Muscle layer of duodenum (tissue), 2 donors: Measurements from ENCODE around the gene OCRL.

Experiments used
- H3K27ac ChIP-seq: one replicate; pipeline ENCODE4 v1.7.0; 2013; ENCODE audit warnings: mild to moderate bottlenecking, low read length
- H3K27me3 ChIP-seq: one replicate; pipeline ENCODE4 v1.7.0; 2013; ENCODE audit warnings: low read depth, mild to moderate bottlenecking, control low read depth, low read length
- H3K36me3 ChIP-seq, 2 donors: one replicate each; pipeline ENCODE4 v1.7.0; 2013; ENCODE audit warnings: low read length in 2 of 2, control low read depth in 1 of 2, mild to moderate bottlenecking in 1 of 2; ENCODE audit not compliant: insufficient read depth in 2 of 2, control insufficient read depth in 1 of 2
- H3K4me1 ChIP-seq, 2 donors: one replicate each; pipeline ENCODE4 v1.7.0; 2013; ENCODE audit warnings: low read length in 2 of 2, mild to moderate bottlenecking in 2 of 2, control low read depth in 1 of 2, moderate library complexity in 1 of 2; ENCODE audit not compliant: insufficient read depth in 2 of 2, control insufficient read depth in 1 of 2
- H3K4me3 ChIP-seq, 2 donors: one replicate each; pipeline ENCODE4 v1.7.0; 2013; ENCODE audit warnings: low read length in 2 of 2, low read depth in 1 of 2, mild to moderate bottlenecking in 1 of 2
- H3K9me3 ChIP-seq, 2 donors: one replicate each; pipeline ENCODE4 v1.7.0; 2013; ENCODE audit warnings: low read length in 2 of 2, control low read depth in 1 of 2, mild to moderate bottlenecking in 1 of 2; ENCODE audit not compliant: control insufficient read depth in 1 of 2
- donor health status: healthy.

The OCRL gene

GRCh38 chrX:129522184-129523078 lies 17.6 kb upstream of the OCRL start:
- Histone ChIP-seq H3K9me3 (no peaks in the 10 kb centered on the region), H3K4me1 (peaks cover 0 to 10% of the 10 kb centered on the region in 2 donors), H3K36me3 (no peaks in the 10 kb centered on the region), H3K27me3 (no peaks in the 10 kb centered on the region), H3K4me3 (peak overlapping the region; percentile 56 to 75), H3K27ac (peak overlapping the region; percentile 43)

- peaks cover 0 to 6% of the 10 kb centered on the region in 2 donors for H3K4me1 ChIP-seq
- H3K4me3 ChIP-seq, result peak within 1 kb of the TSS; percentile 56 to 75
- no peaks in the 10 kb centered on the region for H3K36me3 ChIP-seq
- H3K9me3 ChIP-seq, result no peaks in the 10 kb centered on the region
- no peaks in the 10 kb centered on the region for H3K27me3 ChIP-seq
- H3K27ac ChIP-seq, result no peak within 1 kb of the TSS
Observed at GRCh38 chrX:129523079-129523911, 16.8 kb upstream of the OCRL start, which contains the start of gene SMARCA1. TSS of gene SMARCA1 (minus strand) at chrX:129523490. CDS start at chrX:129523370, 120 bp downstream.

GRCh38 chrX:129524250-129524850 lies 15.7 kb upstream of the OCRL start:
- no peaks in the 10 kb centered on the region for H3K27me3 ChIP-seq
- H3K27ac ChIP-seq, result no peak overlapping the region
- H3K9me3 ChIP-seq, result no peaks in the 10 kb centered on the region

GRCh38 chrX:129525162-129525561 lies 14.9 kb upstream of the OCRL start:
- Histone ChIP-seq H3K27ac (no peak overlapping the region), H3K4me1 (peaks cover 0 to 6% of the 10 kb centered on the region in 2 donors), H3K9me3 (no peaks in the 10 kb centered on the region), H3K27me3 (no peaks in the 10 kb centered on the region), H3K4me3 (no peak overlapping the region), H3K36me3 (no peaks in the 10 kb centered on the region)

More at GRCh38 chrX:129524250-129524850, 15.7 kb upstream of the OCRL start:
- Histone ChIP-seq H3K36me3 (no peaks in the 10 kb centered on the region), H3K4me1 (peaks cover 0 to 6% of the 10 kb centered on the region in 2 donors), H3K4me3 (no peak overlapping the region)

- Histone ChIP-seq H3K36me3 (no peaks in the 10 kb centered on the region), H3K4me3 (no peak overlapping the region)
Observed at GRCh38 chrX:129525896-129526295, 14.2 kb upstream of the OCRL start.

GRCh38 chrX:129529685-129530281 lies 10.3 kb upstream of the OCRL start:
- no peaks in the 10 kb centered on the region for H3K36me3 ChIP-seq
- no peaks in the 10 kb centered on the region for H3K9me3 ChIP-seq
- no peaks in the 10 kb centered on the region for H3K4me1 ChIP-seq
- H3K4me3 ChIP-seq, result no peak overlapping the region
- H3K27ac ChIP-seq, result no peak overlapping the region
- H3K27me3 ChIP-seq, result no peaks in the 10 kb centered on the region

More at GRCh38 chrX:129525896-129526295, 14.2 kb upstream of the OCRL start:
- no peak overlapping the region for H3K27ac ChIP-seq
- H3K27me3 ChIP-seq, result no peaks in the 10 kb centered on the region
- peaks cover 0 to 6% of the 10 kb centered on the region in 2 donors for H3K4me1 ChIP-seq
- no peaks in the 10 kb centered on the region for H3K9me3 ChIP-seq

- H3K4me1 ChIP-seq, result no peaks in the 10 kb centered on the region
- no peaks in the 10 kb centered on the region for H3K9me3 ChIP-seq
- no peaks in the 10 kb centered on the region for H3K36me3 ChIP-seq
- H3K27me3 ChIP-seq, result no peaks in the 10 kb centered on the region
- H3K4me3 ChIP-seq, result no peak overlapping the region
- no peak overlapping the region for H3K27ac ChIP-seq
Observed at GRCh38 chrX:129530410-129530809, 9.6 kb upstream of the OCRL start.

GRCh38 chrX:129531132-129531531 lies 8.9 kb upstream of the OCRL start:
- no peaks in the 10 kb centered on the region for H3K4me1 ChIP-seq
- H3K27me3 ChIP-seq, result no peaks in the 10 kb centered on the region
- no peaks in the 10 kb centered on the region for H3K36me3 ChIP-seq
- H3K27ac ChIP-seq, result no peak overlapping the region
- no peak overlapping the region for H3K4me3 ChIP-seq
- H3K9me3 ChIP-seq, result no peaks in the 10 kb centered on the region

GRCh38 chrX:129534816-129535578 lies 5.1 kb upstream of the OCRL start:
- no peaks in the 10 kb centered on the region for H3K9me3 ChIP-seq
- H3K4me1 ChIP-seq, result no peaks in the 10 kb centered on the region
- H3K27ac ChIP-seq, result no peak overlapping the region
- H3K36me3 ChIP-seq, result no peaks in the 10 kb centered on the region
- H3K27me3 ChIP-seq, result no peaks in the 10 kb centered on the region
- no peak overlapping the region for H3K4me3 ChIP-seq

GRCh38 chrX:129540722-129541184 lies 694 bp downstream of the OCRL start:
- Histone ChIP-seq H3K4me3 (peak overlapping the region; percentile 63 to 68), H3K9me3 (no peaks in the 10 kb centered on the region), H3K27ac (peak overlapping the region; percentile 56)

More at GRCh38 chrX:129540722-129541184, 694 bp downstream of the OCRL start:
- Histone ChIP-seq H3K36me3 (no peaks in the 10 kb centered on the region), H3K4me1 (peaks cover 0 to 5% of the 10 kb centered on the region in 2 donors), H3K27me3 (no peaks in the 10 kb centered on the region)
